NCI-H1694 treated with DMSO at 0.1 percent for 48 hours (cell line): ENCODE measurements around the gene CDC20B.
A peak's percentile ranks its signal among the peaks of the same experiment; 100 is the strongest.
"Not testable (repeated sequence)": the region's sequence is repeated elsewhere in the genome, so short reads cannot be mapped to it uniquely, and the experiment has no call there.

Source experiments
- DNase-seq: peaks from one replicate; lab custom pipeline; 2025; lab: John Stamatoyannopoulos, UW

CDC20B gene

DNA sequence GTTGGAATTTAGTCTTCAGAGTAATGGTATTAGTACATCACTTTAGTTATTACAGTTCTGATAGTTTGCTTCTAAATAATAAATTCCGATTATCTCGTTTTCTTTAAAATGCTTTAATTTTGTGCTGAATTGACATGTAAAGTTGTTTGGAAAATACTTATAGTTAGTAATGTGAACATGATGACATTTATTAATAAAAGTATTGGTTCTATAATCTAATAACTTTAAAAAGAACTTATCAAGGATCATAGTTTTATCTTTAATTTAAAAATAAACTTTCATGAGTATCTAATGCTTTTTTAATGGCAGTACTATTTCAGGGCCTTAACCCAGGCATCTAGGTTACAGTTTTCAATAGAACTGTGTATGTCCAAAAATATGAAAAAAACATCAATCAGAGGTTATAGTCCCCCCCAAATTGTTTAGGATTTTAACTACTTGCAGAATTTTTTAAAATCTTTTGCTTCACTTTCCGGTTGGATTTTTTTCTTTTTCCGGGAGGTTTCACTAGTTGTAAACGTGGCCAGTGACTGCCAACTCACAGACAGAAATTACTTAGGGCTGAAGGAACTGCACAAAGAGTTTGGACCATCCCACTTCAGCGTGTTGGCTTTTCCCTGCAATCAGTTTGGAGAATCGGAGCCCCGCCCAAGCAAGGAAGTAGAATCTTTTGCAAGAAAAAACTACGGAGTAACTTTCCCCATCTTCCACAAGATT lies 12.3 kb downstream of the CDC20B start:
- DNase-seq = no peak

DNA sequence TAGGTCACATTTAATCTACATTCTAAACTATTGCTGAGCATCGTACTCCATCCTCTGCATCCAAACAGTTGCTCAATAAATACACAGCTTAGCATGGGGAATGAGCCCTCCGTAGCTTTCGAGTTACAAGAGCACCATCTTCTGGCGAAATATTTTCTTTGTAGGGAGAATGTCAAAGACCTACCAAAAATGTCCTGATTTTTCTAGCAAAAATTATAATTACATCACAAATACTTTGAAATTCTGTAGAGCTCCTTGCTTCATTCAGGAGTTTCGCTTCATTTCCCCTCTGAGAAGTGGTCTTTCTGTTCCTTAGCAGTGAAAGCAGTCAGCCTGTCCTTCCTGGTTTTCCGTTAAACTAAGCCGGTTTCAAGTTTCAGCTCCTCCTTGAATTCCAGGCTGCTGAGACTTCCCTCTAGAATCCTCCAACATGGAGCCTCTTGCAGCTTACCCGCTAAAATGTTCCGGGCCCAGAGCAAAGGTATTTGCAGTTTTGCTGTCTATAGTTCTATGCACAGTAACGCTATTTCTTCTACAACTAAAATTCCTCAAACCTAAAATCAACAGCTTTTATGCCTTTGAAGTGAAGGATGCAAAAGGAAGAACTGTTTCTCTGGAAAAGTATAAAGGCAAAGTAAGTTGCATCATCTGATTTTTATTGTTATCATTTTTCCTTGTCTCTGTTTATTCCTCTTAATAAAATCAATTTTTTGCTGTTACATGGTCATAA lies 13.0 kb downstream of the CDC20B start, which contains the start of gene GPX8:
TSS of gene GPX8 (plus strand) at position 409 of the 730 bp plus-strand sequence. CDS start at position 431, 22 bp downstream.
- peak; percentile 47 for DNase-seq

DNA sequence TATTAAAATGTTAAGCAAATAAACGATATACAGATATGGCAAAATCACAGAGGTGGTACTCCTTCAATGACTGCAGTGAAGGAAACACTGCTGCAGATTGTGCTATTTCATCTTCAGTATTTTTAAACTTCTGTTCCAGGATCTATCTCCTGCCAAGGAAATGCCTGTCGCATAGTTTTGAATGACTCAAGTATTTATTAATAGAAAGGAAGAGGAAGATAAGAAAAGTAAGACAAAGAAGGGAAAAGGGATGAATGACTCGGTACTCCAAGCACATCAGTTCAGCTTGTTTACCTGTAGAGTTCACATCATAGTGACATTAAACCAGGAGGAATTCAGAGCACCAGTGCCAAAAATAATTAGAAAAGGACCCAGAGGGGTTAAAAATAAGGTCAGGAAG lies 18.1 kb downstream of the CDC20B start:
- DNase-seq = no peak

DNA sequence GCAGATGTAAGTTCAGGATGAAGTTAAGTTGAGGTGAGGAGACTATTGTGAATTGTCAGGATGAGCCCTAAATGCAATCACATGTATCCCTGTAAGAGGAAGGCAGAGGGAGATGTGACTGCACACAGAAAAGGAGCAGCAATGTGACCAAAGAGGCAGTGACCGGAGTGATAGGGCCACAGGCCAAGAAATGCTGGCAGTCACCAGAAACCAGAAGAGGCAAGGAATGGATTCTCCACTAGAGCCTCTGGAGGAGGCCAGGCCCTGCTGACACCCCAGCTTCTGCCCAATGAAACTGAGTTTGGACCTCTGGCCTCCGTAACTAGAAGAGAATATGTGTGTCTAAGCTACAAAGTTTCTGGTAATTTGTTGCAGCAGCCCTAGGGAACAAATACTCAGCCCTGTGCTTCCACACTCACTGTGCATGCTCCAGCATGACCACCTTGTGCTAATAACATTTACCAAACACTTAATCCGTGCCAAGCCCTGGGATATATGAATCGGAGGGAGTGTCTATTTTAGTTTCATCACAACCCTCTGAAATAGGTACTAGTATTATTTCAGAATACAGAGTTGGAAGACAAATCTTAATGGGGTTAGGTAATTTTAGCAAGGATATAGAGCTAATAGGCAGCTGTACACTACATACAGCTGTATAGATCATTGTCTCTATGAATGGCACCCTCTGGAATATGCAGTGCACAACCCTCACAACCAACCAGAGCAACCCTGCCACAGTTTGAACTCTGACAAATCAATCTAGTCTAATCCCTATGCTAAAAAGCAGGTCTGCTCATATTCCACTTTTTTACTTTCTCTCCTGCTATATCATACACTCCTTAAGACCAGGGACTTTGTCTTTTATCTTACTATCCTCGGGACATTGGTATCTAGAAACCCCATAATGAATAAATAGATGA lies 20.8 kb downstream of the CDC20B start:
- DNase-seq = no peak

DNA sequence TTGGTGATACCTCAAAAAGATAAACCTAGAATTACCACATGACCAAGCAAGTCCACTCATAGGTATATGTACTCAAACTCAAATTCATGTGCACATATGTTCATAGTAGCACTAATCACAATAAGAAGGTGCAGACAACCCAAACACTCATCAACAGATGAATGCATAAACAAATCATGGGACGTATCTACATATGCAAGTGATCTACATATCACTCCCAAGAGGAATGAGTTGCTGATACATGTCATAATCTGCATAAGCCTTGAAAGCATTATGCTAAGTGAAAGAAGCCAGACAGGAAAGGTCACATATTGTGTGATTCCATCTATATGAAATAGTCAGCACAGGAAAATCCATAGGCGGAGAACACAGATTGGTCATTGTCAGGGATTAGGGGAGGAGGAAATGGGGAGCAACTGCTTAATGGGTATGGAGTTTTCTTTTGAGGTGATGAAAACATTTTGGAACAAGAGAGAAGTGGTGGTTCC lies 23.6 kb downstream of the CDC20B start:
- DNase-seq = no peak

DNA sequence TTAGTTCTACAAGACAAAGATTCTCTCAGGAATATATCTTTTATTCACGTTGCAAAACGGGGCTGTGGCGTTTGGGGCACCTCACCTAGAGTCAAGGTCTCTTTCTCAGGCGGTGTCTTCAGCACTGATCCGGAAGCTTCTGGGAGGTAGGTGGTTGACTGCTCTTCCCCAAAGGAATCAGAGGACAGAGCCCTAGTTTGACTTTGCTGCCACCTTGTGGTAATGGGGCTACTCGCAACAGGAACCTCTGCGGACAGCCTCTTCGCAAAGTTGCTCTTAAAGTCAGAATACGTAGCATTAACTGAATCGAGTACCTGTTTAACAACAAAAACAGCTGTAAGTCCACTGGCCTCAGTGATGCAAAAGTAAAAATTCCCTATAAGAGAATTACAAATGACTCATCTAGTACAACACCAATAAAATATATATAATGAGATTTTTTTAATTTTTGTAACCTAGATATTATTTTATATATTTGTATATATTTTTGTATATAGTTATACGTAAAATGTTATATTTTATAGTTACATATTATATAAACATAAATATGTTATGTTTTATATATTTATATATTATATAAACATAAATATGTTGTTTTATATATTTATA lies 26.3 kb downstream of the CDC20B start:
- DNase-seq = peak; percentile 76

DNA sequence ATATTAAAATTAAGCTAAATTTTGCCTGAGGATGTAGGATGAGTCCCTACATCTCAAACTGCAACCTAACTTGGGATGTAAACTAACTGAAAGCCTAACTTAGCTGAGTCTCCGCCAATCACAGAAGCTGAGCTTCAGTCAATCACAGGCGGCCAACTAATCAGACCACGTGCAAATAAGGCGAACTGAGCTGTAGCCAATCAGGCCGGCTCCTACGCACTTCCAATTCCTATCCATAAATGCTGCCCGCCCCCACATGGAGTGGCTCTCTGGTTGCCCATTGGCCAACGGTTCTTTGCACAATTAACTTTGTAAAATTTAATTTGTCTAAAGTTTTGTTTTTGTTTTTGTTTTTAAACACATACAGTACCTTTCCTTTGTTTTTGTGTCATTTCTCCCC lies 26.9 kb downstream of the CDC20B start:
- no peak for DNase-seq

DNA sequence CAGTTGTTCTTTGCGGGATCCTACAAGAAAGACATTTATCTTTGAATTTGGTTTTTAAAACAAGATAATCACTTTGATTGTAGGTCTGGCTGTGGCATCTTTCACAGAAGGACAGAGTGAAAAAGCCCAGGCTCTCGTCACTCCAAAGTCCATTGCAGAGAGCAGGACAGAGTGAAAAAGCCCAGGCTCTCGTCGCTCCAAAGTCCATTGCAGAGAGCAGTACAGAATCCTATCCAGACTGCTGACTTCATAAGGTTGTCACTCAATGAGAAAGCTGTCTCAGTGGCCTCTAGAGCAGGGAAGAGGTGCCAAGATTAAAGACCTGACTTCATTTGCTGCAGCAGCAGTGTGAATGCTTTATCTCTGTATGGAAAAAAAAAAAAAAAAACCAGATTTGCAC lies 29.4 kb downstream of the CDC20B start:
- no peak for DNase-seq

DNA sequence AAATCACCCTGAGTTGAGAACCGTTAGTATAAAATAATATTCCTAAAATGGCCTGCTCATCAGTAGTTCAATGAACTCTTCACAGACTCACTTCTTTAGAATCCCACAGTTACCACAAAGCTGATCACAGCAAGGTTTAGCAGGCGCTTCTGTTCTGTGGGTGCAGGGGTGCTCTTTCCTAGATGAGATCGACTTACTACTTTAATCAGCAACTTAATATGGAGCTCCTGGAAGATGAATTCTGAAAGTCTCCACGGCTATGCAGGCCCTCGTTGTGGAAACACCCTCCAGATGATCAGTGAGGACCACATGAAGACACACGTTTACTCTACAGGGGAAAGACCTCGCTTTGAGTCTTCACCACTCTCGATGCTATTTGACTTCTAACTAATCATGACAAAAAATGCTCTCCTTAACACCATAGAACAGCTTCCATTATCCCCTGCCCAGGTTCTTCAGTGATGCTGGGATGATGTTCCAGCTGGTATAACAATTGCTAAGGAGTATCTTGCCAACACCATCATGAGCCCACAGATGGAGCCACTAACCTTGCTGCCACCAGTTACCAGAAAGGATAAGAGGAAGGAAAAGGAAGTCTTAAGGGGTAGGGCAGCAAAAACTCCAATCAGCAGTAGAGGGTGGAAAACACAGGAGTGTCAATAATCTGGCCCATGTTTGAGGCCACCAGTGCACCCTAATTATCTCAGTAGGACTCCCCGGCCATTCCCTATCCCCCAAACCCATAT lies 30.9 kb downstream of the CDC20B start:
- DNase-seq = no peak

DNA sequence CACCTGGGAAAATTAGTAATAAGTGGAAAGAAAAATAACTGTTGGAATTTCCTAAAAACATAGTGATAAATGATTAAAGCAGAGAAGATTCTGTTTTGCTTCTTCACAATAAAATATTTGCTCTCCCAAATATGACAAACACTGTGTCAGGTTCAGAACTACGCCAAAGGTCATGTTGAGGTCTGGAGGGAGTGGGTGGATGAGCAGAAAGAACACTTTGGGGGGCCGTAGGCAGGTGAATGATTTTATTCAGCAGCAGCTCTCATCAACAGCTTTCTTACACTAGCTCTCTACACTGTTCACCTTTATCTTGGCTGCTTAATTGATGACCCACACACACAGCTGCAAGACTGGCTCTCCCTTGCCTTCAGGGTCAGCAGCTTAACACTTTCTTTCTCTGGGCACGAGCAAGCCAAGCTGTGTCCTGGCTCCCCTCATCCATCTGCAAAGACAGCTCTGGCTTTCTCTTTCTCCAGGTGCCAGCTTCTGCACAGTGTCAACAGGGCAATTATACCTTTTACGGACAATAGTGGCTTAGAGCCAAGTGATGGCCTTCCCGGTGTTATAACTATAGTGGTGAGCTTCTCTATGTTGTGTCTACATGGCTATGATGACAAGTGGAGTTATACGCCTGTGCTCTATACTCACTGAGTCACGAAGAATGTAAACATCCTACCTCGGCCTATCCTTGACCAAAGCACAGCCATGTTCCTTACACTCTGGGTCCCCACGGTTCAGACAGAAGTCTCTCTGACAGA lies 31.9 kb downstream of the CDC20B start:
- no peak for DNase-seq

DNA sequence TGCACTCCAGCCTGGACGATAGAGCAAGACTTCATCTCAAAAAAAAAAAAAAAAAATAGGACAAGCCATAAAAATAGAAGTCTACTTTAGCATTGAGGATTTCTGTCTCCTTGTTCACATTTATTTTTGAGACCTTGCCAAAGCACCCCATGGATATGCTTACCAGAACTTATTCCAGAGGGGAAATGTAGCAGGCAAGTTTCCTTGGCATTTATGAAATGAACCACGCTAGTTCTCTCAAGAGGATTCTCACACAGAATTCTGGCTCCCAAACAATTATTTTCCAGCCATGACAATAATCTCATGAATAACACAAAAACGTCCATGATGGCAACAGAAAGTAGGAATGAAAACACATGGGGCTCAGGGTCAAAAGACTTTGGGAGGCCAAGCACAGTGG lies 36.5 kb downstream of the CDC20B start:
- no peak for DNase-seq

DNA sequence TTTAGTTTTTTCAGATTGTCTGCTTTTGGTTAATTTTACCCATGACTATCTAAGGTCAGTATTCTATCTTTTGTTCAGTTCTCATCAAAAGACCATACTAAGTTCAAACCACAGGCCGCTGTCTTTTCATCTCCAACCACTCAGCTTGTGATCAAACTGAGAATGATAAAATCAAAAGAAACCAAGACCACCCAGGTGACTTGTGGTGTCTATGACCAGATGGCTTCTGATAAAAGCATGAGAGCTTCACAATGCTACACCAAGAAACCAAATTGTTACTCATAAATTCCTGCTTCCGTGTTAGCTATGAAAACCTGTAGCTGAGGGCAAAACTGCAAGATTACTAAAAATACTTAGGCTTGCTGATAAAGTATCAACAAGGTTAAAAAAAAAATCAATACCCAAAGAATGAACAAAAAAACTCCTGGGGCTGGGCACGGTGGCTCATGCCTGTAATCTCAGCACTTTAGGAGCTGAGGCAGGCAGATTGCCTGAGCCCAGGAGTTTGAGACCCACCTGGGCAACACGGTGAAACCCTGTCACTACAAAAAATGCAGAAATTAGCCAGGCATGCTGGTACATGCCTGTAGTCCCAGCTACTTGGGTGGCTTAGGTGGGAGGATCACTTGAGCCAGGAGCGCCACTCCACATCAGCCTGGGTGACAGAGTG lies 38.8 kb downstream of the CDC20B start:
- no peak for DNase-seq

DNA sequence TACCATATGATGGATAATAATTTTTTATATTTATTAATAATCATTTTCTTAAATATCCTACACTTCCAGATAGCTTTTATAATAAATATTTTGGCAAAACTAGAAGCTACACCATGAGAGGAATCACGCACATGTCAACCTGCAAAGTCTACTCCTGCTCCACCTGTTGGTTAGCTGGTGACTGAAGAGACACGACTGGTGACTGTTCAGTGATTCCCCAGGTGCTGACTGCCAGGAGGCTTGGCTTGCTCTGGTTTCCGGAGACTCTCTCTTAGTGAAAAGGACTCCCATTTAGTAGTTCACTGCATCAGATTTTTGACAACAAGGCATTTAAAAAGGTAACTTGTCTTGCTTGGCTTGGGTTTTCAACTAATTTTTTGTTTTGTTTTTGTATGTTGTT lies 49.6 kb downstream of the CDC20B start:
- no peak for DNase-seq

DNA sequence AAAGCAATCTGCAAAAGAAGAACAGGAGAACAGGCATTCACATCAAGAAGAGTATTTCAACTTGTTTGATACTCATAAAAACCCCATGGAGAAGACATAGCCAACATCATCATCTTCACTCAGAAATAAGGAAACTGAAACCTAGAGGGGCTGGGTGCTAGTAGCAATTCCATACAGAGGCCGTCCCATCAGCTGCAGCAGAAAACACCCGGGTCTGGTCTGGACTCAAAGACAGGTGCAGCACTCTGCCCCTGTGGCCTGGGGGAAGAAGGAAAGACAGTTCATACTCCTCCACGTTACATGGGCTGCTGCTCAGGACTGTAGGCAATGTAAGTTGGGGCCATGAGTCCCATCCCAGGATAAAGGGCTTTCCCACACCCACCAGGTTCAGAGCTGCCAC lies 58.9 kb downstream of the CDC20B start:
- DNase-seq = no peak

DNA sequence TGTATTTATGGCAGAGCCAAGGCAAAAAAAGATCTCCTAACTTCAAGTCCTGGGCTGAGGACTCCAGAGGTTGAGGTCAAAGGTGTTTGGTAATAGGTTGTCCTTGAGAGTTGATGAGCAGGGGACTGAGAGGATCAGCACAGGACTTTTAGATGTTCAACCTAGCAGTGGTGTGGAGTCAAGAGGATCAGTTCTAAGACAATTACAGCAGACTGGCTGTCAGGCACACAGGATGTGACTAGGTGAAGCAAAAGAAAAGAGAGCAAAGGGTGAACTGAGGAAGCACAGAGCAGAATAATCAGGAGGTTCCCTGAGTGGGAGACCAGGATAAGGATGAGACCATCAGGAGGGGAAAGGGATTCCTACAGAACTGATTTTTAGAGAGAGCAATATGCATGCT lies 59.6 kb downstream of the CDC20B start:
- no peak for DNase-seq

DNA sequence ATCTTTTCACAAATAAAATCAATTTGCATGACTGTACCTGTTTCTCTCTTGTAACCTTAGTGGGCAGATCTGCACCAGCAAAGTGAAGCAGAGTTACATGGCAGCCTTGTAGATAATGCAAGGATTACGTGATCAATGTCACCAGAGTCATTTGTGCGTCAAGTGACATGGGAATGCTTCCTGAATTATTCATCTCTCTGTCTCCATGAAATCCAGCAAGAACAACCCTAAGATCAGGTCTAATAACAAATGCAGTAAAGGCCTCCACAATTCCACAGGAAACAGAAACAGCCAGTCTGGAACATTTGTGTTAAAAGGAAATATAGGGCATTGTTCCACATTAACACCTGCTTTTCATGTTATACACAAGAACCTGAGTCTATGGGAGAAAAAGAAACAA lies 62.8 kb downstream of the CDC20B start:
- no peak for DNase-seq

DNA sequence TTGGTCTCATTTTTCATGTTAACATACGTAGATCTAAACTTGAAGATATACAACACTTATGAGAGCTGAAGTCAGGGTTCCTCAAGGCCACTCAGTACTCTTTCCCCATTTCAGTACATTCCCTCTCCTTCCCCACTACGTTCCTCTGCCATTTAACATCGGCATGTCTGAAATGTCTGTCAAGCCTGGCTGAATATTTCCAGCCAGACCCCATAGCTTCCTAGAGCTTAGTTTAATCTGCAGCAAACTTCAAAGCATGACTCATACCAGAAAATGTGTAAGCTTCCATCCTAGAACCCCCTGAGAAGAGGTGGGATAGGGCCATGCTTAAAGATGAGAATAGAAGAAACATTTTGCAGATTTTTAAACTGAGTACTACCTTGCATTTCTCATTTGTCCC lies 64.3 kb downstream of the CDC20B start:
- no peak for DNase-seq

DNA sequence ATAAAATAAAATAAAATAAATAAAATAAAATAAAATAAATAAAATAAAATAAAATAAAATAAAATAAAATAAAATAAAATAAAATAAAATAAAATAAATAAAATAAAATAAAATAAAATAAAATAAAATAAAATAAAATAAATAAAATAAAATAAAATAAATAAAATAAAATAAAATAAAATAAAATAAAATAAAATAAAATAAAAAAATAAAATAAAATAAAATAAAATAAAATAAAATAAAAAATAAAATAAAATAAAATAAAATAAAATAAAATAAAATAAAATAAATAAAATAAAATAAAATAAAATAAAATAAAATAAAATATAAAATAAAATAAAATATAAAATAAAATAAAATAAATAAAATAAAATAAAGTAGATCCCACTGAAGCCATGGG lies 67.0 kb downstream of the CDC20B start:
- not testable (repeated sequence) for DNase-seq

DNA sequence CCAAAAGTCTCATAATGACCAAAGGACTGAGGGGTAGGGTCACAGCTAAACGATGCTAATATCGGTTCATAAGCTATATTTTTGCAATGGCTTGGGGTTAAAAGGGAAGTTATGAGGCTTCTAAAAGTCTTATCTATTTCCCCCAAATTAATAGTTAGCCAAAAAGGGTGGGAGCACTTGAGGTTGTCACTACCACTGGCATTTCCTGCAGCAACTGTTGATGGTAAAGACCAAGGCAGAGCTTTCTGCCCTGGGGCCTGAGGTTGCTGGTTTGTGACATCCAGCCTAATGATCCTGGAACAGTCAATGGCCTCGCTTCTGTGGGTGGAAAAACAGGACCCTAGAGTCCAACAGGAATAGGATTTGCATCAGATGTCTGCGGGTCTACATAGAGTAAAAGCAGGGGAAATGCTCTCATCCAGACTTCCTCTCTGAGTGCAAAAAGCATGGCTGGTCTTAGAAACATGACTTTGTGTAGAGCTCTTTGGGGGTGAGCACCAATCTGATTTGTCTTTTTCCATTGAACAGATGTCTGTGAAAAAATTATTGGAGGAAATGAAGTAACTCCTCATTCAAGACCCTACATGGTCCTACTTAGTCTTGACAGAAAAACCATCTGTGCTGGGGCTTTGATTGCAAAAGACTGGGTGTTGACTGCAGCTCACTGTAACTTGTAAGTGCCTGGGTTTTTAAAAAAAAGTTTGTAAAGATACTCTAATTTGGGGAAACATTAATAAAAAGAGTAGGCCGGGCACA lies 67.9 kb downstream of the CDC20B start:
- no peak for DNase-seq
